H1 (cell line): ENCODE data around the gene MPZ.

Experiments
- CREB1 ChIP-seq: IDR thresholded peaks from 2 replicates; pipeline ENCODE4 v1.6.1; 2012; ENCODE audit warnings: inconsistent platforms
- CTCF ChIP-seq, 3 experiments: IDR thresholded peaks; 1 replicate in 2 of 3; 2 replicates in 1 of 3; pipeline versions ENCODE4 v1.5.1 to v1.6.1; 2011; ENCODE audit warnings: low read length in 3 of 3, mild to moderate bottlenecking in 3 of 3, inconsistent platforms in 2 of 3, low read depth in 1 of 3, moderate library complexity in 1 of 3; ENCODE audit not compliant: insufficient read depth in 1 of 3; ENCODE audit errors: control extremely low read depth in 1 of 3
- EGR1 ChIP-seq: IDR thresholded peaks from 2 replicates; pipeline ENCODE4 v1.6.1; 2011; ENCODE audit warnings: low read depth, low read length, borderline replicate concordance
- EP300 ChIP-seq, 2 experiments: IDR thresholded peaks; 1 replicate in 1 of 2; 2 replicates in 1 of 2; pipeline ENCODE4 v1.6.1; 2011 to 2012; ENCODE audit warnings: low read depth in 2 of 2, low read length in 2 of 2, mild to moderate bottlenecking in 2 of 2, borderline replicate concordance in 1 of 2, inconsistent platforms in 1 of 2, moderate library complexity in 1 of 2
- JUN ChIP-seq: IDR thresholded peaks from 2 replicates; pipeline ENCODE4 v1.6.1; 2011; ENCODE audit warnings: low read depth, mild to moderate bottlenecking, improper control_type of control experiment, low read length
- NRF1 ChIP-seq: IDR thresholded peaks from 2 replicates; pipeline ENCODE4 v1.6.1; 2011; ENCODE audit warnings: mild to moderate bottlenecking, low read depth, low read length, improper control_type of control experiment
- POLR2A ChIP-seq, 2 experiments: IDR thresholded peaks; 1 replicate in 1 of 2; 2 replicates in 1 of 2; pipeline ENCODE4 v1.6.1; 2011; ENCODE audit warnings: low read depth in 2 of 2, low read length in 2 of 2, mild to moderate bottlenecking in 2 of 2; ENCODE audit errors: control extremely low read depth in 1 of 2
- POLR2AphosphoS5 ChIP-seq: IDR thresholded peaks from 2 replicates; pipeline ENCODE4 v1.6.1; 2011; ENCODE audit warnings: low read depth, low read length
- RAD21 ChIP-seq, 2 experiments: IDR thresholded peaks in 1 of 2; conservative IDR thresholded peaks in 1 of 2; 2 replicates each; pipeline ENCODE4 v1.6.1; 2011; ENCODE audit warnings: low read depth in 2 of 2, low read length in 2 of 2, improper control_type of control experiment in 1 of 2, inconsistent platforms in 1 of 2, mild to moderate bottlenecking in 1 of 2, moderate library complexity in 1 of 2
- RFX5 ChIP-seq: IDR thresholded peaks from 2 replicates; pipeline ENCODE4 v1.6.1; 2011; ENCODE audit warnings: low read depth, low read length, improper control_type of control experiment, borderline replicate concordance
- SIN3A ChIP-seq, 2 experiments: IDR thresholded peaks in 1 of 2; conservative IDR thresholded peaks in 1 of 2; 2 replicates each; pipeline ENCODE4 v1.6.1; 2011 to 2012; ENCODE audit warnings: low read length in 2 of 2, improper control_type of control experiment in 1 of 2, low read depth in 1 of 2, mild to moderate bottlenecking in 1 of 2
- TAF1 ChIP-seq: IDR thresholded peaks from 2 replicates; pipeline ENCODE4 v1.6.1; 2011; ENCODE audit warnings: mild to moderate bottlenecking, low read depth, low read length
- USF2 ChIP-seq: IDR thresholded peaks from 2 replicates; pipeline ENCODE4 v1.6.1; 2011; ENCODE audit warnings: low read length, improper control_type of control experiment
- YY1 ChIP-seq: IDR thresholded peaks from 2 replicates; pipeline ENCODE4 v1.6.1; 2011; ENCODE audit warnings: low read depth, mild to moderate bottlenecking, low read length

- TF ChIP-seq POLR2A (IDR thresholded peaks at IDR 0.05; ENCODE audit: control extremely low read depth in 1 of 2, low read depth in 2 of 2, low read length in 2 of 2) (peak in 1 of 2 experiments; percentile 55; a peak in 1 of 3 replicates), CTCF (IDR thresholded peaks at IDR 0.05; ENCODE audit: control extremely low read depth in 1 of 3, insufficient read depth in 1 of 3, low read depth in 1 of 3, low read length in 3 of 3) (peak; percentile 84 to 90 (median 89)), JUN (no peak), USF2 (no peak), EP300 (IDR thresholded peaks at IDR 0.05; ENCODE audit: borderline replicate concordance in 1 of 2, low read depth in 2 of 2, low read length in 2 of 2) (peak in 1 of 2 experiments; percentile 35; a peak in 1 of 3 replicates), POLR2AphosphoS5 (peak; percentile 41; the same call in 1 of the 2 replicates), RFX5 (no peak), SIN3A (conservative IDR thresholded peaks at IDR 0.05 in 1 of 2, IDR thresholded peaks at IDR 0.05 in 1 of 2; ENCODE audit: low read depth in 1 of 2, low read length in 2 of 2) (peak; percentile 35 to 80; a peak in 2 of 4 replicates), NRF1 (no peak), CREB1 (peak; percentile 85), EGR1 (no peak), YY1 (peak; percentile 4; the same call in 1 of the 2 replicates), RAD21 (IDR thresholded peaks at IDR 0.05 in 1 of 2, conservative IDR thresholded peaks at IDR 0.05 in 1 of 2; ENCODE audit: low read depth in 2 of 2, low read length in 2 of 2) (peak; percentile 82 to 85), TAF1 (peak; percentile 48; the same call in 1 of the 2 replicates)
These were observed 3.8 kb downstream of the MPZ start for GRCh38 chr1:161305867-161306519.
